ENCODE data around the gene TEP1. TPM values are rescaled to one million over a fixed set of nuclear protein-coding genes. Genes with fewer than 3 reads are reported as not detected.

TEP1 gene
- total RNA-seq, 1 donor from 2014 or later: 28.4 TPM

- H3K27ac Mint-ChIP-seq (ENCODE audit: unreplicated experiment): no peak overlapping the region
- H3K27ac ChIP-seq (ENCODE audit: low read depth, low read length): no peak overlapping the region
- DNase-seq (ENCODE audit: low read depth) (no peak), FAIRE-seq (no peak)
- H3K79me2 ChIP-seq (ENCODE audit: insufficient read depth, low read length): no peaks in the 10 kb centered on the region
- no peaks in the 10 kb centered on the region for H3K9me3 ChIP-seq (ENCODE audit: insufficient read depth, low read depth, low read length)
- no peak overlapping the region for H3K4me3 ChIP-seq (ENCODE audit: insufficient read depth, low read depth, low read length)
- H3K9me3 Mint-ChIP-seq (ENCODE audit: unreplicated experiment): no peaks in the 10 kb centered on the region
- H3K4me3 Mint-ChIP-seq (ENCODE audit: unreplicated experiment): no peak overlapping the region
- H3K27me3 Mint-ChIP-seq (ENCODE audit: low read depth, unreplicated experiment): no peaks in the 10 kb centered on the region
- no peaks in the 10 kb centered on the region for H3K4me1 ChIP-seq (ENCODE audit: insufficient read depth, low read length)
- peaks cover 8% of the 10 kb centered on the region for H4K20me1 ChIP-seq (ENCODE audit: insufficient read depth, low read length)
- H2AFZ ChIP-seq (ENCODE audit: low read depth, low read length): no peak overlapping the region
- H3K36me3 Mint-ChIP-seq (ENCODE audit: low read depth, unreplicated experiment): peaks cover 18% of the 10 kb centered on the region
- H3K4me2 ChIP-seq (ENCODE audit: low read length): no peak overlapping the region
- TF ChIP-seq EZH2 (IDR thresholded peaks at IDR 0.05; ENCODE audit: insufficient read depth, low read length) (no peak), CTCF (IDR thresholded peaks at IDR 0.05; ENCODE audit: insufficient read depth, low read depth, low read length) (no peak)
- H3K36me3 ChIP-seq (ENCODE audit: insufficient read depth, low read length): peaks cover 57% of the 10 kb centered on the region
- peaks cover 3% of the 10 kb centered on the region for H3K4me1 Mint-ChIP-seq (ENCODE audit: low read depth, unreplicated experiment)
- no peaks in the 10 kb centered on the region for H3K27me3 ChIP-seq (ENCODE audit: insufficient read depth, low read length)
- no peak overlapping the region for H3K9ac ChIP-seq (ENCODE audit: low read length)
Observed at GRCh38 chr14:20356422-20356821, 56.9 kb downstream of the TEP1 start.

GRCh38 chr14:20350860-20351259, 62.4 kb downstream of the TEP1 start:
- H3K9me3 ChIP-seq (ENCODE audit: insufficient read depth, low read depth, low read length): no peaks in the 10 kb centered on the region
- peak overlapping the region; percentile 5 for H3K27ac ChIP-seq (ENCODE audit: low read depth, low read length)
- H3K27me3 Mint-ChIP-seq (ENCODE audit: low read depth, unreplicated experiment): no peaks in the 10 kb centered on the region
- H3K9me3 Mint-ChIP-seq (ENCODE audit: unreplicated experiment): no peaks in the 10 kb centered on the region
- no peak overlapping the region for H3K4me2 ChIP-seq (ENCODE audit: low read length)
- no peaks in the 10 kb centered on the region for H3K27me3 ChIP-seq (ENCODE audit: insufficient read depth, low read length)
- no peak overlapping the region for H3K4me3 ChIP-seq (ENCODE audit: insufficient read depth, low read depth, low read length)
- H3K36me3 ChIP-seq (ENCODE audit: insufficient read depth, low read length): peaks cover 59% of the 10 kb centered on the region
- peaks cover under 1% of the 10 kb centered on the region for H3K79me2 ChIP-seq (ENCODE audit: insufficient read depth, low read length)
- H3K4me3 Mint-ChIP-seq (ENCODE audit: unreplicated experiment): no peak overlapping the region
- DNase-seq (ENCODE audit: low read depth) (no peak), FAIRE-seq (no peak)
- TF ChIP-seq CTCF (IDR thresholded peaks at IDR 0.05; ENCODE audit: insufficient read depth, low read depth, low read length) (peak; percentile 4), EZH2 (IDR thresholded peaks at IDR 0.05; ENCODE audit: insufficient read depth, low read length) (no peak)
- peaks cover 2% of the 10 kb centered on the region for H4K20me1 ChIP-seq (ENCODE audit: insufficient read depth, low read length)
- H3K9ac ChIP-seq (ENCODE audit: low read length): no peak overlapping the region
- no peaks in the 10 kb centered on the region for H3K4me1 Mint-ChIP-seq (ENCODE audit: low read depth, unreplicated experiment)
- H3K36me3 Mint-ChIP-seq (ENCODE audit: low read depth, unreplicated experiment): peaks cover 18% of the 10 kb centered on the region
- H3K27ac Mint-ChIP-seq (ENCODE audit: unreplicated experiment): no peak overlapping the region
- H3K4me1 ChIP-seq (ENCODE audit: insufficient read depth, low read length): no peaks in the 10 kb centered on the region
- H2AFZ ChIP-seq (ENCODE audit: low read depth, low read length): no peak overlapping the region

- no peak overlapping the region for H3K4me3 Mint-ChIP-seq (ENCODE audit: unreplicated experiment)
- Histone ChIP-seq H3K9ac (ENCODE audit: low read length) (no peak overlapping the region), H3K4me3 (ENCODE audit: insufficient read depth, low read depth, low read length) (no peak overlapping the region), H2AFZ (ENCODE audit: low read depth, low read length) (no peak overlapping the region), H3K4me2 (ENCODE audit: low read length) (no peak overlapping the region), H3K27ac (ENCODE audit: low read depth, low read length) (no peak overlapping the region), H3K27me3 (ENCODE audit: insufficient read depth, low read length) (no peaks in the 10 kb centered on the region), H3K9me3 (ENCODE audit: insufficient read depth, low read depth, low read length) (no peaks in the 10 kb centered on the region), H3K36me3 (ENCODE audit: insufficient read depth, low read length) (peaks cover 60% of the 10 kb centered on the region), H3K4me1 (ENCODE audit: insufficient read depth, low read length) (no peaks in the 10 kb centered on the region), H3K79me2 (ENCODE audit: insufficient read depth, low read length) (peaks cover 6% of the 10 kb centered on the region), H4K20me1 (ENCODE audit: insufficient read depth, low read length) (no peaks in the 10 kb centered on the region)
- FAIRE-seq (no peak), DNase-seq (ENCODE audit: low read depth) (no peak)
- H3K9me3 Mint-ChIP-seq (ENCODE audit: unreplicated experiment): no peaks in the 10 kb centered on the region
- TF ChIP-seq EZH2 (IDR thresholded peaks at IDR 0.05; ENCODE audit: insufficient read depth, low read length): no peak
- no peak for TF ChIP-seq CTCF (IDR thresholded peaks at IDR 0.05; ENCODE audit: insufficient read depth, low read depth, low read length)
- no peaks in the 10 kb centered on the region for H3K27me3 Mint-ChIP-seq (ENCODE audit: low read depth, unreplicated experiment)
- H3K36me3 Mint-ChIP-seq (ENCODE audit: low read depth, unreplicated experiment): peaks cover 16% of the 10 kb centered on the region
- H3K27ac Mint-ChIP-seq (ENCODE audit: unreplicated experiment): no peak overlapping the region
- no peaks in the 10 kb centered on the region for H3K4me1 Mint-ChIP-seq (ENCODE audit: low read depth, unreplicated experiment)
Observed at GRCh38 chr14:20350282-20350681, 63.0 kb downstream of the TEP1 start.
